Stomach (tissue), 9 donors: ENCODE data around the gene BUD13. TPM values are rescaled to one million over a fixed set of nuclear protein-coding genes. Genes with fewer than 3 reads are reported as not detected.

Experiments used
- DNase-seq, 2 donors: peaks; one replicate each; pipeline versions ENCODE4 v3.0.0 to v3.0.0-alpha.2; 2013 to 2019
- H3K27ac ChIP-seq, 5 donors: fragments of 200-600 bp in 4 of 5; sonication (generic) in 4 of 5; one replicate each; pipeline ENCODE4 v1.5.1; 2013 to 2019; ENCODE audit warnings: mild to moderate bottlenecking in 1 of 5, moderate library complexity in 1 of 5
- H3K27me3 ChIP-seq, 3 donors: fragments of 200-600 bp; sonication (generic); one replicate each; pipeline ENCODE4 v1.5.1; 2017 to 2019; ENCODE audit warnings: mixed run types in 1 of 3
- H3K36me3 ChIP-seq, 4 donors: fragments of 200-600 bp; sonication (generic); 1 replicate in 3 of 4; 2 replicates in 1 of 4; pipeline ENCODE4 v1.5.1; 2016 to 2019
- H3K4me1 ChIP-seq, 4 donors: fragments of 200-600 bp; sonication (generic); one replicate each; pipeline ENCODE4 v1.5.1; 2016 to 2019
- H3K4me3 ChIP-seq, 4 donors: fragments of 200-600 bp; sonication (generic) in 3 of 4; one replicate each; pipeline ENCODE4 v1.5.1; 2016 to 2019; ENCODE audit warnings: mild to moderate bottlenecking in 1 of 4
- H3K9me3 ChIP-seq, 4 donors: fragments of 200-600 bp; sonication (generic); one replicate each; pipeline ENCODE4 v1.5.1; 2016 to 2019
- CTCF ChIP-seq, 7 experiments: fragments of 450-650 bp in 4 of 7; fragments of 200-600 bp in 3 of 7; sonication (generic) in 3 of 7; IDR thresholded peaks; one replicate each; pipeline ENCODE4 v1.5.1; 2016 to 2019; ENCODE audit warnings: antibody characterized with exemption in 7 of 7, control low read depth in 2 of 7, mild to moderate bottlenecking in 1 of 7
- EP300 ChIP-seq: sonication (generic); formaldehyde crosslinking; IDR thresholded peaks from one replicate; pipeline ENCODE4 v1.6.1; 2017; ENCODE audit warnings: antibody characterized with exemption
- POLR2A ChIP-seq, 4 donors: fragments of 450-650 bp; IDR thresholded peaks; one replicate each; pipeline ENCODE4 v1.6.1; 2016; ENCODE audit warnings: antibody characterized with exemption in 4 of 4, control low read depth in 2 of 4, mild to moderate bottlenecking in 1 of 4, moderate library complexity in 1 of 4
- POLR2AphosphoS5 ChIP-seq, 3 donors: sonication (generic); formaldehyde crosslinking; IDR thresholded peaks; one replicate each; pipeline ENCODE4 v1.6.1; 2016; ENCODE audit warnings: antibody characterized with exemption in 3 of 3
- WGBS, 5 donors: extraction: QIAGEN DNeasy Blood & Tissue Kit in 3 of 5; methylation state at CpG; one replicate each; pipeline versions ENCODE4 v1.1.5 to v1.1.7; 2013 to 2018; 5-methylcytosine and 5-hydroxymethylcytosine counted together
- intact Hi-C: fragments of 100-400 bp; cut with DNase I; formaldehyde crosslinking; loops from one replicate; pipeline ENCODE4 v1.15.1; 2023; ENCODE audit warnings: low total_unique reads
- polyA plus RNA-seq, 3 donors: library from polyadenylated mRNA; stranded (reverse); fragments of 200-250 nt; gene quantifications; one replicate each; pipeline ENCODE4 v1.2.3, GENCODE V29; 2013
- total RNA-seq, 5 donors: library from RNA; depleted of rRNA; stranded (reverse); fragments of >200 nt; gene quantifications; one replicate each; pipeline versions ENCODE4 v1.1.0 to v1.2.3, GENCODE V29; 2014 to 2016
- donor health status: healthy with polysubstance abuse.
- donor health status: Bipolar disorder and iron deficiency.
- donor health status: healthy.

Gene BUD13
- total and polyA plus RNA-seq, 8 donors: 4.1 to 21.7 (median 15.8) TPM

GRCh38 chr11:116750070-116750718 lies 22.6 kb downstream of the BUD13 start:
- intact Hi-C loops: no loop called here
- 82 to 89% (median 83%) methylated on average over 2 of the region's 2 CpGs for WGBS, 5 donors
- no peak for DNase-seq
- Histone ChIP-seq H3K27ac (no peak overlapping the region), H3K9me3 (no peaks in the 10 kb centered on the region), H3K36me3 (peaks cover 22 to 100% (median 98%) of the 10 kb centered on the region in 4 donors), H3K27me3 (no peaks in the 10 kb centered on the region), H3K4me3 (no peak overlapping the region), H3K4me1 (no peaks in the 10 kb centered on the region)
- TF ChIP-seq CTCF (IDR thresholded peaks at IDR 0.05): no peak
- no peak for TF ChIP-seq POLR2A (IDR thresholded peaks at IDR 0.05)
- no peak for TF ChIP-seq EP300
- TF ChIP-seq POLR2AphosphoS5 (IDR thresholded peaks at IDR 0.05): no peak

GRCh38 chr11:116742104-116742503 lies 30.7 kb downstream of the BUD13 start:
- Histone ChIP-seq H3K27ac (no peak overlapping the region), H3K9me3 (no peaks in the 10 kb centered on the region), H3K4me3 (no peak overlapping the region), H3K36me3 (peaks cover 0 to 22% (median 18%) of the 10 kb centered on the region in 4 donors), H3K4me1 (peaks cover 0 to 10% (median 3%) of the 10 kb centered on the region in 4 donors), H3K27me3 (no peaks in the 10 kb centered on the region)
- intact Hi-C loops: no loop called here
- 67 to 84% (median 76%) methylated on average over 6 of the region's 6 CpGs for WGBS, 5 donors
- DNase-seq: no peak
- TF ChIP-seq POLR2A (IDR thresholded peaks at IDR 0.05) (no peak), CTCF (IDR thresholded peaks at IDR 0.05) (no peak), EP300 (no peak), POLR2AphosphoS5 (IDR thresholded peaks at IDR 0.05) (no peak)

- Histone ChIP-seq H3K9me3 (no peaks in the 10 kb centered on the region), H3K4me3 (no peak overlapping the region), H3K36me3 (peaks cover 0 to 8% (median 5%) of the 10 kb centered on the region in 4 donors), H3K27ac (no peak overlapping the region), H3K4me1 (peaks cover 0 to 10% (median 3%) of the 10 kb centered on the region in 4 donors), H3K27me3 (no peaks in the 10 kb centered on the region)
- WGBS, 5 donors: 59 to 72% (median 67%) methylated on average over 4 of the region's 4 CpGs
- no peak for DNase-seq
- TF ChIP-seq POLR2AphosphoS5 (IDR thresholded peaks at IDR 0.05): no peak
- no peak for TF ChIP-seq POLR2A (IDR thresholded peaks at IDR 0.05)
- TF ChIP-seq EP300: no peak
- TF ChIP-seq CTCF (IDR thresholded peaks at IDR 0.05): no peak
- intact Hi-C loops: no loop called here
These were observed 32.0 kb downstream of the BUD13 start for GRCh38 chr11:116740741-116741140.

- no peak overlapping the region for H3K4me3 ChIP-seq
- DNase-seq: no peak
- intact Hi-C loops: no loop called here
- no peaks in the 10 kb centered on the region for H3K27me3 ChIP-seq
- WGBS, 5 donors: 78 to 94% (median 83%) methylated on average over 2 of the region's 2 CpGs
- TF ChIP-seq EP300: no peak
- TF ChIP-seq POLR2A (IDR thresholded peaks at IDR 0.05): no peak
- no peak for TF ChIP-seq CTCF (IDR thresholded peaks at IDR 0.05)
- no peak for TF ChIP-seq POLR2AphosphoS5 (IDR thresholded peaks at IDR 0.05)
- no peaks in the 10 kb centered on the region for H3K9me3 ChIP-seq
- H3K27ac ChIP-seq: no peak overlapping the region
- no peaks in the 10 kb centered on the region for H3K36me3 ChIP-seq
- peaks cover 0 to 10% (median 3%) of the 10 kb centered on the region in 4 donors for H3K4me1 ChIP-seq
These were observed 33.8 kb downstream of the BUD13 start for GRCh38 chr11:116738975-116739374.
